Bronchial epithelial cell (primary cell): ENCODE results near the gene DDRGK1. TPM values are rescaled to one million over a fixed set of nuclear protein-coding genes. Genes with fewer than 3 reads are reported as not detected.

ENCODE experiments used
- DNase-seq: peaks from one replicate; pipeline ENCODE4 v3.0.0-alpha.2; 2010; ENCODE audit warnings: low read depth
- FAIRE-seq: peaks from 2 replicates; lab custom pipeline; 2011; peaks lifted over from hg19 to GRCh38; lab: Jason Lieb, UNC
- H3K27me3 ChIP-seq: 2 replicates; pipeline ENCODE4 v1.5.1; 2011; ENCODE audit warnings: low read length; ENCODE audit not compliant: control insufficient read depth, insufficient read depth
- H3K36me3 ChIP-seq: 2 replicates; pipeline ENCODE4 v1.5.1; 2011; ENCODE audit warnings: low read length; ENCODE audit not compliant: control insufficient read depth, insufficient read depth
- H3K4me3 ChIP-seq: 2 replicates; pipeline ENCODE4 v1.5.1; 2011; ENCODE audit warnings: mild to moderate bottlenecking, low read depth, low read length, control low read depth
- total RNA-seq: library from RNA; depleted of rRNA; stranded (reverse); fragments of >200 nt; gene quantifications from 2 replicates; pipeline ENCODE4 v1.2.1, GENCODE V29; 2014
- TF ChIP-seq, protein P1 (sequence below): IDR thresholded peaks from 2 replicates; pipeline ENCODE4 v1.5.1; 2011; ENCODE audit warnings: mild to moderate bottlenecking, moderate library complexity, low read length, control low read depth, inconsistent platforms; ENCODE audit not compliant: insufficient read depth, severe bottlenecking

The DDRGK1 gene
- total RNA-seq, 1 donor from 2014 or later = 72.7 TPM

DNA sequence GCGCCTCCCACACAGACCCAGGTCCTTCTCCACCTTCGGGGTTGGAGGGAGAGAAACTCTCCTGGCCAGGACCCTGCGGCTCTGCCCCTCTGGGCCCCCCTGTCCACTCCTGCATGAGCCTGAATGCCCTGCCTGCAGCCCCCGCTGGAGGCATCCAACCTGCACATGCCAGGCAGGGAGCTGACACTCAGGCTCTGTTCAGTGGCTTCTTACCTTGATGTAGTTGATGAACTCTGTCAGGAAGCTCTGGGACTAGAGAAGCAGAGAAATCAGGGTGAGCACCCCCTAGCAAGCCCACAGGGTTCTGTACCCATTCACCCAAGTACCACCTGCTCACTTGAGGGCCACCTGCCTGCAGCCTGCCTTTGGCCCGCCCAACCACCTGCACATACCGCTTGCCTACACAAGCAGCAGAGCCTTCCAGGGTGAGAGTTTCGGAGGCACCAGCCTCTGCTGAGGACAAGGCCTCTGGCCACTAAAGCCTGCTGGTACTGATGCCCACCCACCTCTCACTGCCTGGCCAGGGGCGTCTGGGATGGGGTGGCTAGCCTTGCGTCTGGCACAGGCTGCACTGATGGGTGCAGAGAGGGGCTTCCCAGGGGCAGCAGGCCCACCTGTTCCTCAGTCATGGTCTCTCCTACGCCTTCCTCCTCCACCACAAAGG lies 9.7 kb downstream of the DDRGK1 start:
- FAIRE-seq (no peak), DNase-seq (no peak)
- H3K36me3 ChIP-seq = peaks cover 49% of the 10 kb centered on the region
- no peaks in the 10 kb centered on the region for H3K27me3 ChIP-seq
- TF ChIP-seq, protein P1, sequence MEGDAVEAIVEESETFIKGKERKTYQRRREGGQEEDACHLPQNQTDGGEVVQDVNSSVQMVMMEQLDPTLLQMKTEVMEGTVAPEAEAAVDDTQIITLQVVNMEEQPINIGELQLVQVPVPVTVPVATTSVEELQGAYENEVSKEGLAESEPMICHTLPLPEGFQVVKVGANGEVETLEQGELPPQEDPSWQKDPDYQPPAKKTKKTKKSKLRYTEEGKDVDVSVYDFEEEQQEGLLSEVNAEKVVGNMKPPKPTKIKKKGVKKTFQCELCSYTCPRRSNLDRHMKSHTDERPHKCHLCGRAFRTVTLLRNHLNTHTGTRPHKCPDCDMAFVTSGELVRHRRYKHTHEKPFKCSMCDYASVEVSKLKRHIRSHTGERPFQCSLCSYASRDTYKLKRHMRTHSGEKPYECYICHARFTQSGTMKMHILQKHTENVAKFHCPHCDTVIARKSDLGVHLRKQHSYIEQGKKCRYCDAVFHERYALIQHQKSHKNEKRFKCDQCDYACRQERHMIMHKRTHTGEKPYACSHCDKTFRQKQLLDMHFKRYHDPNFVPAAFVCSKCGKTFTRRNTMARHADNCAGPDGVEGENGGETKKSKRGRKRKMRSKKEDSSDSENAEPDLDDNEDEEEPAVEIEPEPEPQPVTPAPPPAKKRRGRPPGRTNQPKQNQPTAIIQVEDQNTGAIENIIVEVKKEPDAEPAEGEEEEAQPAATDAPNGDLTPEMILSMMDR = no peak
- no peak overlapping the region for H3K4me3 ChIP-seq

DNA sequence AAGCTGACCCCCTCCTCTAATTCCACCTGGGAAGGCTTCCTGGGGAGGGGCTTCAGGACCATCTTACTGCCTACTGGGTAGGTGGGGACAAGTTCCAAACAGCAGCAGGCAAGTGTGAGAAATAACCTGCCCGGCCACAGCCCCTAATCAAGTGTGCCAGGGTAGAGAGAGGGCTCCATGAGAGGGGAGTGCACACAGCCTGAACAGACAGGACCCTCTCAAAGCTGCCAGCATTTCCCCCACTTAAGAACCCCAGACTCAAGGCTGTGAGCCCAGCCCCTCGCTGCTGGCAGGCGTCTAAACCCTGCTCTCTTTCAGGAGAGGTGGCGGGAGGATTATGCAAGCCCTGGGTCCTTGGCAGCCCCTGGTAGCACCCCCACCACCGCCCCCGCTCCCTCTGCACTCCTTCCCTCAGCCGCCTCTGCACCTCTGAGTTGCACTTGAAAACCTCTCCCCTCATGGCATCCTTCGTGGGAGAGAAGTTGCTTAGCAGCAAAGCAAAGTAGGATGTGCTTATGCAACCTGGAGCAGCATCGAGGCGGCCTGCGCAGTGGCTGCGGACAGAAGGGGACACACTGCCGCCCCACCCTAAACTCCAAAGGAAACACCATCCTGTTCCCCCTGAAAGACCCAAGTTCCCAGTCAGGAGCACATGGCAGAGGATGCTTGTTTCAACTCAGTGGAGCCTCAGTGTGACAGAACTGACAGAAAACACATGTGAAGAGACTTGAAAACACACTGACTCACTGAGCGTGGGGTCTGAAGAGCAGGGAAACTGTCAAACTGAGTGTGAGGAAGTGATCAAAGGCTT lies 10.5 kb downstream of the DDRGK1 start:
- H3K27me3 ChIP-seq = no peaks in the 10 kb centered on the region
- H3K4me3 ChIP-seq = no peak overlapping the region
- TF ChIP-seq, protein P1 = no peak
- FAIRE-seq = no peak
- H3K36me3 ChIP-seq = peaks cover 43% of the 10 kb centered on the region
- no peak for DNase-seq

DNA sequence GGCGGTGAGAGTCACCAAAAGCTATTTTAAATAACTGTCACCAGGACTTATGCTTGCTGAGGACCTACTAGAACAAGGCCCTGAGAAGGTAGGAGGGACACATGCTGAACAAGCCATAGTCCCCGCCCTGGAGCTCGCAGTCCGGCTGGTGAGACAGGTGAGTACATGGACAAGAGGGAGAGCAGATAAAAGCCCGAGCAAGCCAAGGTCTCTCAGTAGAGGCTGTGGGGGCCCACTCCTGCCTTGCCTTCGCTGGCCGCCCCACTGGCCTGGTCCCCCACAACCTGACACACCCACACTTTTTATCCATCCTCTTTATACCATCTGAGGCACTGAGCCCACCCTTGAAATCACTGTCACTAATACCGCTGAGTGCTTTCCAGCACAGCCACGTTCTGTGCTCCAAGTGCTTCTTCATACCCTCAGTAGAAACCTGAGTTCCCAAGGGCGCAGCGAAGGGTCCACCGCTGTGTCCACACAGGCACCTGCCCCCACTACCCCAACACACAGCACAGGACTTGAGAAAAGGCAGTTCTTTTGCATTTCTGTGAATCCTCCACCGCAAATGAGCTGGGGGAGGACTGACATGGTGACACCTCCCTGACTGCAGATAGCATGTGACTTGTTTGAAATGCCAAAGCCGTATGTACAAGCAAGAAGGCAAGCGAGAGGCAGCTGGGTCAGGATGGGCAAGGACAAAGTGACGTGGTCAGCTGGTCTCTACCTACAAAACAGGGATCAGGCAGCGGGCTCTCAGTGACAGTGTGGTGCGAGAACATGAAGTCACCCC lies 12.1 kb downstream of the DDRGK1 start:
- no peak for DNase-seq
- peak; percentile 91 for FAIRE-seq
- Histone ChIP-seq H3K4me3 (no peak overlapping the region), H3K36me3 (peaks cover 42% of the 10 kb centered on the region), H3K27me3 (no peaks in the 10 kb centered on the region)
- TF ChIP-seq, protein P1 = no peak

DNA sequence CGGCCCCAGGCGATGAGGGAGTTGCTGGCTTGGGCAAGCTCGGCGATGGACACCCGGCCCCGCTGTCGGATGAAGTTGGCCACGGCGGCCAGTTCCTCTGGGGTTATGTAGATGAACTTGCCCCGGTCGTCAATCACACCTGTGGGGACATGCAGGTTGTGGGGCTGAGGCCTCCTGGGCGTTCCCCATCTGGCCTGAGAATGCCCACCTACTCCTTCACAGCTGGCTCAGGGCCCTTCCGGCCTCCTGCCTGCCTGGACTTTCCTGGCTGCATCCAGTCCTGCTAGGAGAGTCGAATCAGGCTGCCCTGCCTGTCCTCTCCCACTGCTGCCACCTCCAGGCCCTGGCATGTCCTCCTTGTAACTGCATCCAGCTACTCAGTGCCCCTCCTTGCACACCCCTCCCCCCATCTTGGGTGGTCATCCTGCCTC lies 13.8 kb downstream of the DDRGK1 start:
- H3K4me3 ChIP-seq = no peak overlapping the region
- DNase-seq = no peak
- no peaks in the 10 kb centered on the region for H3K27me3 ChIP-seq
- H3K36me3 ChIP-seq = peaks cover 40% of the 10 kb centered on the region
- FAIRE-seq = no peak
- TF ChIP-seq, protein P1 = no peak

DNA sequence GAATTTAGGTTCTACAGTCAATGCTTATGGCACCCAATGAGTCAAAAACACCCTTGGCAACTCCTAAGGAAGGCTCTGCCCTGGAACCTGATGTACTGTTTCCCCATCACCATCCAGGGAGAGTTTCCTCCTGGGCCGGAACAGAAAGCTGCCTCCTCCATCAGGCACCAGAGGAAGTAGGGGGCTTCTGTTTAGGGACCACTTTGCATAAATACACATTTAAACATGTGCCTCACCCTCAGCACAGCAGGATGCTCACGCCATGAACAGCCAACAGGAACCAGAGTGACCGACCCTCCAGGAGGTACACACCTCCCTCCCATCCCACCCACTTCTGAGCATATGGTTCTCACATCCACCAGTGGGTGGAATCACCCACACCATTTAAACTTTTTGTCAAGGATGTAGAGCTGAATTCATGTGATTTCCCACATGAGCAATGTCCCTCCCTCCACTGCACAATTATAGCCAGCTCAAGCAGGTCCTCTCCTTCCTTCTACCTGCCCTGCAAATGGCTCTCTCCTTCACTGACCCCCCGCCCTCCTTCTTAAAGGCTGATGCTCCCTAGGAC lies 14.8 kb downstream of the DDRGK1 start:
- DNase-seq (no peak), FAIRE-seq (no peak)
- H3K4me3 ChIP-seq = no peak overlapping the region
- H3K36me3 ChIP-seq = peaks cover 31% of the 10 kb centered on the region
- H3K27me3 ChIP-seq = no peaks in the 10 kb centered on the region
- TF ChIP-seq, protein P1 = no peak
